ENCODE results near the gene ASB13. TPM values are rescaled to one million over a fixed set of nuclear protein-coding genes. Genes with fewer than 3 reads are reported as not detected.

Gene ASB13
- total and polyA plus RNA-seq, 3 experiments from 2014 or later = 6.8 to 8.7 (median 7.5) TPM

DNA sequence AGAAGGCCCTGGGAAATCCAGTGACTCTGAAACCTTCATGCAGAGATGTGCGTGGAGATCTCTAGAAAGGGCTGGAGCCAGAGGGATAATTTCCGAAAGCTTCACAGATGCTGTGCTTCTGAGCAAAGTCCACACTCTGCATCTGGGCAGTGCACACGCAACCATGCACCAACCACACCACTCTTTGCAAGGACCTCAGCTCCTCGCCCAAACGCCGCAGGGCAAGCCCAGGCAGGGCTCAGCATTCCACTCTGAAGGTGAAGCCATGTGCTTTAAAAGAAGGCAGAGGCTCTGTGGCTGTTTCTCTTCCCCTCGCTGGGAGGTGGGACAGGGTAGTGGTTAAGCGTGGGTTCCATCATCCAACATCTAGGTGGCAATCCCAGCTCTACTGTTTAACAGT, 48.4 kb downstream of the ASB13 start:
- ChIA-PET CTCF (interaction anchor here (1.2 kb wide), 1 partner anchor 171 kb away, joined by 3 read pairs; no protein-coding TSS in a partner anchor), POLR2A (no interaction called here)
- Histone ChIP-seq H3K4me1 (ENCODE audit: insufficient read depth, low read length) (no peaks in the 10 kb centered on the region), H3K9me3 (ENCODE audit: low read length) (no peaks in the 10 kb centered on the region), H3K27ac (ENCODE audit: low read depth, low read length) (no peak overlapping the region), H3K36me3 (ENCODE audit: insufficient read depth, low read length) (no peaks in the 10 kb centered on the region), H3K4me3 (ENCODE audit: low read length) (no peak overlapping the region), H3K27me3 (ENCODE audit: insufficient read depth, low read length, poor library complexity, severe bottlenecking) (no peaks in the 10 kb centered on the region)
- Mint-ChIP-seq H3K9me3 (no peaks in the 10 kb centered on the region), H3K27ac (no peak overlapping the region), H3K4me1 (peaks cover 0 to under 1% (median under 1%) of the 10 kb centered on the region in 3 donors), H3K4me3 (no peak overlapping the region), H3K27me3 (peaks cover 0 to 1% of the 10 kb centered on the region in 2 donors), H3K36me3 (no peaks in the 10 kb centered on the region)
- no peak for DNase-seq

DNA sequence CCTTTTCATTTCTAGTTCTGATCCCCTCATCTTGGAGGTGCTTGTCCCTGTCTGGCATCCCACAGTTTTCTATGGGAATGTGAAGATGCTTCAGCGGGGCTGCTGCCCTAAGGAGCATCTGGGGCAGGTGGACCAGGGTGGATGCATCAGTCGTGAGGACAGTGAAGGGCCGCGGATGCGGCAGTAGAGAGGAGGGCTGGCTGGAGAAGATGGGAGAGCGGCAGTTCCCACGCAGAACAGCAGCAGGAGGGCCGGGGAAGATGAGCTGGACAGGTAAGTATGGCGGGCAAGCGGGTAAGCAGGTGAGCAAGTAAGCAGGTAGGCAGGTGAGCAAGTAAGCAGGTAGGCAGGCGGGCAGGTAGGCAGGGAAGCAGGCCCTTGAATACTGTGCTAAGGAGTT, 48.9 kb downstream of the ASB13 start:
- Mint-ChIP-seq H3K4me3 (no peak overlapping the region), H3K36me3 (no peaks in the 10 kb centered on the region), H3K27me3 (peaks cover 0 to 1% of the 10 kb centered on the region in 2 donors), H3K9me3 (no peaks in the 10 kb centered on the region), H3K27ac (no peak overlapping the region), H3K4me1 (no peaks in the 10 kb centered on the region)
- Histone ChIP-seq H3K4me3 (ENCODE audit: low read length) (no peak overlapping the region), H3K9me3 (ENCODE audit: low read length) (no peaks in the 10 kb centered on the region), H3K27me3 (ENCODE audit: insufficient read depth, low read length, poor library complexity, severe bottlenecking) (no peaks in the 10 kb centered on the region), H3K36me3 (ENCODE audit: insufficient read depth, low read length) (no peaks in the 10 kb centered on the region), H3K27ac (ENCODE audit: low read depth, low read length) (no peak overlapping the region), H3K4me1 (ENCODE audit: insufficient read depth, low read length) (no peaks in the 10 kb centered on the region)
- no peak for DNase-seq
- CTCF ChIA-PET = interaction anchor here (1.2 kb wide), 1 partner anchor 170 kb away, joined by 3 read pairs; no protein-coding TSS in a partner anchor
- POLR2A ChIA-PET = no interaction called here

DNA sequence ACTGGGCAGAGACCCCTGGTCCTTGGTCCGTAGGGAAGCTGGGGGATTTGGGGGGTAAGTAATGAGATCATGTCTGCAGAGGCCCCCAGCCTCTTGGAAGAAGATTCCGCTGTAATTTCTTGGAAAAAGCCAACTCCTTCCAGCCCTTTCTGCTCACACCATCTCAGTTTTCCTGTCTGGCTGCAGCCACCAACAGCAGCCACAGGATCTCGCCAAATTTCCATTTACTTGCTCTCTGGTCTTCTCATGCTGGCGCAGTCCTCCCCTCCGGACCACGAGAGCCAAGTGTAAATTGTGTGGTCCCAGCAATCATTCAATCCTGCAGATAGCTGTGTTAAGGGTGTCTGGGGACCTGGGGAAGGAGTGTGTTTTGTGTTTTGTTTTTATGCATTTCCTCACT, 49.6 kb downstream of the ASB13 start:
- no peak overlapping the region for H3K4me3 Mint-ChIP-seq
- no peaks in the 10 kb centered on the region for H3K36me3 Mint-ChIP-seq
- Histone ChIP-seq H3K27me3 (ENCODE audit: insufficient read depth, low read length, poor library complexity, severe bottlenecking) (no peaks in the 10 kb centered on the region), H3K4me3 (ENCODE audit: low read length) (no peak overlapping the region), H3K4me1 (ENCODE audit: insufficient read depth, low read length) (no peaks in the 10 kb centered on the region), H3K36me3 (ENCODE audit: insufficient read depth, low read length) (no peaks in the 10 kb centered on the region), H3K27ac (ENCODE audit: low read depth, low read length) (no peak overlapping the region), H3K9me3 (ENCODE audit: low read length) (no peaks in the 10 kb centered on the region)
- DNase-seq = no peak
- no peaks in the 10 kb centered on the region for H3K9me3 Mint-ChIP-seq
- POLR2A ChIA-PET = no interaction called here
- peaks cover 0 to 1% of the 10 kb centered on the region in 2 donors for H3K27me3 Mint-ChIP-seq
- H3K4me1 Mint-ChIP-seq = no peaks in the 10 kb centered on the region
- CTCF ChIA-PET = no interaction called here
- no peak overlapping the region for H3K27ac Mint-ChIP-seq

DNA sequence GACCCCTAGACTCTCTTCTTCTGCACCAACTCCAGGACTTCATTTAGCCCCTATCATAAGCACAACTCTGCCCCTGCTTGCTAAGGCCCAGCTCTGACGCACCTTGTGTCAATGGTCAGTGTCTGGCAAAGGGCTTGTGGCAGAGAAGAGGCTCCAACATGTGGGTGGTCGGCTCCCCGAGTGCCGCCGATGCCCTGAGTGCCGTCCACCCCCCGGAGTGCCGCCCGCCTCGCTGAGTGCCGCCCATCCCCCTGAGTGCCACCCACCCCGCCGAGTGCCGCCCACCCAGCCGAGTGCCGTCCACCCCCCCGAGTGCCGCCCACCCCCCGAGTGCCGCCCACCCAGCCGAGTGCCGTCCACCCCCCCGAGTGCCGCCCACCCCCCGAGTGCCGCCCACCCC, 50.3 kb downstream of the ASB13 start:
- Mint-ChIP-seq H3K27me3 (no peaks in the 10 kb centered on the region), H3K4me1 (no peaks in the 10 kb centered on the region), H3K9me3 (no peaks in the 10 kb centered on the region), H3K4me3 (no peak overlapping the region), H3K27ac (no peak overlapping the region), H3K36me3 (no peaks in the 10 kb centered on the region)
- Histone ChIP-seq H3K36me3 (ENCODE audit: insufficient read depth, low read length) (no peaks in the 10 kb centered on the region), H3K9me3 (ENCODE audit: low read length) (no peaks in the 10 kb centered on the region), H3K27me3 (ENCODE audit: insufficient read depth, low read length, poor library complexity, severe bottlenecking) (no peaks in the 10 kb centered on the region), H3K4me3 (ENCODE audit: low read length) (no peak overlapping the region), H3K27ac (ENCODE audit: low read depth, low read length) (no peak overlapping the region), H3K4me1 (ENCODE audit: insufficient read depth, low read length) (no peaks in the 10 kb centered on the region)
- POLR2A ChIA-PET = no interaction called here
- CTCF ChIA-PET = no interaction called here
- no peak for DNase-seq

DNA sequence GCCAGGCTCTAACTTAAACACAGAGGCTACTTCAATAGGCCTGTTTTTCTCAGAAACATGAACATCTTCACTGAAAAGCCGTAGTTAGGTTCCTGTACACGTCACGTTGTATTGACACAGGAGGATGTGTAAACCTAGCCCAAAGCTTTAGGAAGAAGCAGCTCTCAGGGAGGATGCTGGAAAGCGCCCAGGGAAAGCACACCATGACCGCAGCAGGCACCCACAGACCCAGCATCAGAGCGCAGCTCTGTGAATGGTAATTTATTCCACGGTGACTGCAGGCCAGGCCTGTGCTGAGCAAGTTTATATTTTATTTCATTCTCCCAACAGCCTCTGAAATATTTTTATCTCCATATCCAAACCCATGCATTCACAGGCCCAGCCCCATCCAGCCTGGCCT, 51.1 kb downstream of the ASB13 start:
- H3K9me3 ChIP-seq (ENCODE audit: low read length) = no peaks in the 10 kb centered on the region
- no peak for DNase-seq
- Mint-ChIP-seq H3K36me3 (no peaks in the 10 kb centered on the region), H3K27me3 (peaks cover 0 to 1% of the 10 kb centered on the region in 2 donors), H3K27ac (no peak overlapping the region), H3K4me1 (no peaks in the 10 kb centered on the region), H3K9me3 (no peaks in the 10 kb centered on the region), H3K4me3 (no peak overlapping the region)
- H3K4me3 ChIP-seq (ENCODE audit: low read length) = no peak overlapping the region
- no peaks in the 10 kb centered on the region for H3K27me3 ChIP-seq (ENCODE audit: insufficient read depth, low read length, poor library complexity, severe bottlenecking)
- no peaks in the 10 kb centered on the region for H3K4me1 ChIP-seq (ENCODE audit: insufficient read depth, low read length)
- H3K36me3 ChIP-seq (ENCODE audit: insufficient read depth, low read length) = no peaks in the 10 kb centered on the region
- CTCF ChIA-PET = no interaction called here
- POLR2A ChIA-PET = no interaction called here
- H3K27ac ChIP-seq (ENCODE audit: low read depth, low read length) = no peak overlapping the region

DNA sequence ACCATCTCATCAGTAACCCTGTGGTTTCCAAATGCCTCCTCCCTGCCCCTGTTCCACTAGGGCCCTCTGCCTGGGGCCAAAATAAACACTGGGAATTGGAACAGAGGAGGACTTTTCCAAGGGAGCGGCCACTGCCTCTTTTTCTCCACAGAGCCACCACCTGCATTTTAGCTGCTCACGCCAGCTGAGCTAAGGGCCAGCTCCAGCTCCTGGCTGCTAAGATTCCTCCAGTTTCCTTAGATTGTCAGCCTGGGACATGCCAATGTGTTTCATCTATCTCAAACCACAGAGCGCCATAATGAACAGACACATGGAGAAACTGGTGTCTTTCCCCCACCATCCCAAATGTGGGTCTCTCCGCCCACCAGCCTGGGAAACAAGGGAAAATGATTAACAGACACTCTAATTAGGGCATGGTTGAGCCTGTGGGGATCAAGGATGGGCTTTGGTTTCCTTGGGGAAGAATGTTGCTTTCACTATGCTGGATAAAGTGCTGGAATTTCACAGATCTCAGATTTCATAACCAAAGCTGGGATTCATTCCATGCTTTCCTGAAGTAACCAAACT, 52.2 kb downstream of the ASB13 start:
- Histone ChIP-seq H3K9me3 (ENCODE audit: low read length) (no peaks in the 10 kb centered on the region), H3K27me3 (ENCODE audit: insufficient read depth, low read length, poor library complexity, severe bottlenecking) (no peaks in the 10 kb centered on the region), H3K4me3 (ENCODE audit: low read length) (no peak overlapping the region), H3K4me1 (ENCODE audit: insufficient read depth, low read length) (no peaks in the 10 kb centered on the region), H3K36me3 (ENCODE audit: insufficient read depth, low read length) (no peaks in the 10 kb centered on the region), H3K27ac (ENCODE audit: low read depth, low read length) (no peak overlapping the region)
- ChIA-PET CTCF (interaction anchor here (0.7 to 1.3 kb wide), 2 partner anchors 8 to 28 kb away, joined by 3 to 6 read pairs; no protein-coding TSS in a partner anchor), POLR2A (no interaction called here)
- H3K27ac Mint-ChIP-seq = no peak overlapping the region
- no peak for DNase-seq
- H3K36me3 Mint-ChIP-seq = no peaks in the 10 kb centered on the region
- H3K4me1 Mint-ChIP-seq = no peaks in the 10 kb centered on the region
- H3K27me3 Mint-ChIP-seq = peaks cover 2 to 4% of the 10 kb centered on the region in 2 donors
- H3K4me3 Mint-ChIP-seq = no peak overlapping the region
- no peaks in the 10 kb centered on the region for H3K9me3 Mint-ChIP-seq

DNA sequence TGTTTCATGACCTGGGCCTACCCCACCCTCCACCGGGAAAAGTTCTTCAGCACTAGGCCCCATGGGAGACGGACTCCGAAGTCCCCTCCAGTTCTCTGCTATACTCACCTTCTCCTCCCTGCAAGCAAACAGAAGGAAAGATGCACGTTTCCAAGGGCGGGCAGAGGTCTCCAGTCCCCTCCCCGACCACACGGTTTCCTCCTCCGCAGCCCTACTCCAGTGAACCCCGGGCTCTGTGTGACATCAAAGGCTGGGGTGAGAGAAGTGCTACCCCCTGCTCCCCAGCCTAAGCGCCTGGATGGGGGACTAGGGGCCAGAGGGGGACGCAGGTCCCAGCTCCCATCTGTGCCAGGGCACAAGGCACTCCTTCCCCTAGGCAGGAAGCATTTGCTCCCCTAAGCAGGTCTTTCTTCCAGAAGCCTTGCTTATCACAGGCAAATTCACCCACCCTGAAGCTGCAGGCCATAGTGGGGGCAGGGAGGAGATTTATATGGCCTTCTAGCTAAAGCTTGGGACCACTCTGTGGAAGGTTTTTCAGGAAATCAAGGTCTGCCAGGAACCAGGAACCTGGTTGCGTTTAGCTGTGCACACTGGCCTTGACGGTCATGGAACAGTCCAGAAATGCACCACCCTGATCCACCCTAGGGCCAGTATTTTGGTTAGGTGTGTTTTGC, 52.8 kb downstream of the ASB13 start:
- ChIA-PET POLR2A (no interaction called here), CTCF (interaction anchor here (1.3 kb wide), 1 partner anchor 9 kb away, joined by 6 read pairs; no protein-coding TSS in a partner anchor)
- Histone ChIP-seq H3K4me1 (ENCODE audit: insufficient read depth, low read length) (no peaks in the 10 kb centered on the region), H3K27me3 (ENCODE audit: insufficient read depth, low read length, poor library complexity, severe bottlenecking) (no peaks in the 10 kb centered on the region), H3K9me3 (ENCODE audit: low read length) (no peaks in the 10 kb centered on the region), H3K27ac (ENCODE audit: low read depth, low read length) (no peak overlapping the region), H3K4me3 (ENCODE audit: low read length) (no peak overlapping the region), H3K36me3 (ENCODE audit: insufficient read depth, low read length) (no peaks in the 10 kb centered on the region)
- H3K9me3 Mint-ChIP-seq = no peaks in the 10 kb centered on the region
- DNase-seq = no peak
- H3K27ac Mint-ChIP-seq = no peak overlapping the region
- H3K36me3 Mint-ChIP-seq = no peaks in the 10 kb centered on the region
- H3K4me1 Mint-ChIP-seq = no peaks in the 10 kb centered on the region
- H3K27me3 Mint-ChIP-seq = peaks cover 4 to 5% of the 10 kb centered on the region in 2 donors
- no peak overlapping the region for H3K4me3 Mint-ChIP-seq

DNA sequence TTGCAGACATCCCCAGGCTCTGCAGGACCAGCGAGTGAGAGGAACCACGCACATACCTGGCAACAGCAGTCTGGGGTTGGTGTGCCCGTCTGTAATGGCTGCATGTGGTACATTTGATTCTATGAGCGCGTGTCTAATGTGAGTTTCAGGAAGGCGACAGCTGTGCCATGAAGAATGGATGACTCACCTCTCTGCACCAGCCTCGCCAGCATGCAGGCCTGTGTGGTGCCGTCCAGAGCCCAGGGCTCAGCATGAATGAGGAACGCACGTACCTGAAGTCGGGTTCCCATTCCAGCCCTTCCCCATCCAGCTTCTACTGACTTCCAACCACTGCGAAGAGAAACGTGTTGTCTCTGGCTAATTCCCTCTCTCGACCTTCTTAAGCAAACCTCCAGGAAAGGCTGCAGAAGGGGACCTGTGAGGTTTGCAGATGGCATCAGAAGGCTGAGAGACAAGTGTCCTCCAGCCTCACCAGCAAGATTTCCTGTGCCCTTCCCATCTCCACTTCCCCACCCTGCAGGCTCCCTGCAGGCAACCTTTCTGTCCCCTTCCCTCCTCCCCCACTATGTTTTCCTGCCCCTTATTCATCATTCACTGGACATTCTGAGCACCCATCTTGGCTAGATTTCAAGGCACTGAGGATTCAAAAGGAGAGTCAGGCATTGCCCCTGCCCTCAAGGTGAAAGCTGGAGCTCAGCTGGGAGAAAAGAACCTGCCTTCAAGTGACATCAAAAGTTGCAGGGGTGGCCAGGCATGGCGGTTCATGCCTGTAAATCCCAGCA, 54.3 kb downstream of the ASB13 start:
- no peaks in the 10 kb centered on the region for H3K4me1 Mint-ChIP-seq
- DNase-seq = no peak
- H3K4me3 Mint-ChIP-seq = no peak overlapping the region
- peaks cover 0 to 5% (median 0%) of the 10 kb centered on the region in 5 donors for H3K9me3 Mint-ChIP-seq
- Histone ChIP-seq H3K4me3 (ENCODE audit: low read length) (no peak overlapping the region), H3K9me3 (ENCODE audit: low read length) (no peaks in the 10 kb centered on the region), H3K27ac (ENCODE audit: low read depth, low read length) (no peak overlapping the region), H3K27me3 (ENCODE audit: insufficient read depth, low read length, poor library complexity, severe bottlenecking) (no peaks in the 10 kb centered on the region), H3K4me1 (ENCODE audit: insufficient read depth, low read length) (no peaks in the 10 kb centered on the region), H3K36me3 (ENCODE audit: insufficient read depth, low read length) (no peaks in the 10 kb centered on the region)
- CTCF ChIA-PET = interaction anchor here (1.9 kb wide), 1 partner anchor 11 kb away, joined by 7 read pairs; no protein-coding TSS in a partner anchor
- no peak overlapping the region for H3K27ac Mint-ChIP-seq
- H3K36me3 Mint-ChIP-seq = no peaks in the 10 kb centered on the region
- POLR2A ChIA-PET = no interaction called here
- H3K27me3 Mint-ChIP-seq = peaks cover 4 to 16% of the 10 kb centered on the region in 2 donors

Data from CD8-positive, alpha-beta memory T cell (primary cell).